ENCODE results near the gene ZNF497. TPM values are rescaled to one million over a fixed set of nuclear protein-coding genes. Genes with fewer than 3 reads are reported as not detected.
"Not testable (repeated sequence)": the region's sequence is repeated elsewhere in the genome, so short reads cannot be mapped to it uniquely, and the experiment has no call there.

The ZNF497 gene
- total RNA-seq, 2 experiments from 2014 or later, result 0.28 to 0.55 TPM

DNA sequence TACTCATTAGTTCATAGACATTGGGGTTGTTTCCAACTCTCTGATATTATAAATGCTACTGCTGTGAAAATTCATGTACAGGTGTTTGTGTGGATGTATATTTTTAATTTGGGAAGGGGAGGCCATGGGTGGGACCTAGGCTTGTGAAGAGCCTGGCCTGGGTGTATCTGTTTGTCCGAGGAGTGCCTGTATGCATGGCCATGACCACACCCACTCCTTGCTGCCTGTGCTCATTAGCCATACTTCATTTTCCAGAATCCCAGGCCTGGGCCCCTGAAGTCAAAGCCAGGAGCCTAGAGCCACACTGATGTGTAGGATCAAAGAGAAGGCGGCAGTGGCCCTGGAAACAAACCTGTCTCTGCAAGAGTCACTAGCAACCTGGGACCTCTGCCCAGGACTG is 47.0 kb downstream of the ZNF497 start:
- Mint-ChIP-seq H3K4me3 (no peak overlapping the region), H3K27ac (no peak overlapping the region), H3K4me1 (ENCODE audit: low read depth) (peaks cover 3% of the 10 kb centered on the region), H3K27me3 (no peaks in the 10 kb centered on the region), H3K36me3 (ENCODE audit: low read depth) (peaks cover 59% of the 10 kb centered on the region), H3K9me3 (no peaks in the 10 kb centered on the region)
- Histone ChIP-seq H3K27ac (ENCODE audit: low read depth in 1 of 2, low read length in 2 of 2) (no peak overlapping the region), H3K36me3 (ENCODE audit: insufficient read depth, low read length) (peaks cover 48% of the 10 kb centered on the region), H3K4me3 (ENCODE audit: low read length) (no peak overlapping the region), H3K27me3 (ENCODE audit: control insufficient read depth in 1 of 2, insufficient read depth in 2 of 2, low read length in 2 of 2) (no peaks in the 10 kb centered on the region), H3K9me3 (ENCODE audit: control insufficient read depth in 1 of 2, insufficient read depth in 1 of 2, low read length in 2 of 2) (peaks cover 0 to 12% of the 10 kb centered on the region in 2 experiments), H3K4me1 (ENCODE audit: insufficient read depth, low read length) (no peaks in the 10 kb centered on the region)
- POLR2A ChIA-PET, result no interaction called here
- DNase-seq (no peak), ATAC-seq (ENCODE audit: poor library complexity) (no peak)
- intact Hi-C loops (cut with DNase I, micrococcal nuclease), result no loop called here
- CTCF ChIA-PET, result no interaction called here
- TF ChIP-seq, protein P1, sequence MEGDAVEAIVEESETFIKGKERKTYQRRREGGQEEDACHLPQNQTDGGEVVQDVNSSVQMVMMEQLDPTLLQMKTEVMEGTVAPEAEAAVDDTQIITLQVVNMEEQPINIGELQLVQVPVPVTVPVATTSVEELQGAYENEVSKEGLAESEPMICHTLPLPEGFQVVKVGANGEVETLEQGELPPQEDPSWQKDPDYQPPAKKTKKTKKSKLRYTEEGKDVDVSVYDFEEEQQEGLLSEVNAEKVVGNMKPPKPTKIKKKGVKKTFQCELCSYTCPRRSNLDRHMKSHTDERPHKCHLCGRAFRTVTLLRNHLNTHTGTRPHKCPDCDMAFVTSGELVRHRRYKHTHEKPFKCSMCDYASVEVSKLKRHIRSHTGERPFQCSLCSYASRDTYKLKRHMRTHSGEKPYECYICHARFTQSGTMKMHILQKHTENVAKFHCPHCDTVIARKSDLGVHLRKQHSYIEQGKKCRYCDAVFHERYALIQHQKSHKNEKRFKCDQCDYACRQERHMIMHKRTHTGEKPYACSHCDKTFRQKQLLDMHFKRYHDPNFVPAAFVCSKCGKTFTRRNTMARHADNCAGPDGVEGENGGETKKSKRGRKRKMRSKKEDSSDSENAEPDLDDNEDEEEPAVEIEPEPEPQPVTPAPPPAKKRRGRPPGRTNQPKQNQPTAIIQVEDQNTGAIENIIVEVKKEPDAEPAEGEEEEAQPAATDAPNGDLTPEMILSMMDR (IDR thresholded peaks at IDR 0.05), result no peak

DNA sequence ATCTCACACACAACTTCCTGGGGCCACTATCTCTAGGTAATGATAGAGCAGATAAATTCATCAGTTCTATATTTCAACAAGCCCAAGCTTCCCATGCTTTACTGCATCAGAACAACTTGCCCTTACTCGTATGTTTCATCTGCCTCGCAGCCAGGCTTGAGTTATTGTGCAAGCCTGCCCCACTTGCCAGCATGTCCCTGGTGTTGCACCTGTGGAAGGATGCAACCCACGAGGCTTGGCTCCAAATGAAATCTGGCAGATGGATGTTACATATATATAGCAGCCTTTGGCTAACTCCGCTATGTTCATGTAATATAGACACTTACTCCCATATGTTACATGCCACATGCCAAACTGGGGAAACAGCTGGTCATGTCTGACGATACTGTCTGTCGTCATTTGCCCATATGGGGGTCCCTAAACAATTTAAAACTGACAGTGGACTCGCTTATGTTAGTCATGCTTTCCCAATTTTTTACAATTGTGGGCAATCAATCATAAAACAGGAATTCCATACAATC is 51.1 kb downstream of the ZNF497 start:
- peaks cover 83% of the 10 kb centered on the region for H3K36me3 ChIP-seq (ENCODE audit: insufficient read depth, low read length)
- DNase-seq (no peak), ATAC-seq (ENCODE audit: poor library complexity) (no peak)
- no peaks in the 10 kb centered on the region for H3K9me3 Mint-ChIP-seq
- H3K4me3 ChIP-seq (ENCODE audit: low read length), result no peak overlapping the region
- ChIA-PET POLR2A (no interaction called here), CTCF (no interaction called here)
- no peaks in the 10 kb centered on the region for H3K27me3 ChIP-seq (ENCODE audit: control insufficient read depth in 1 of 2, insufficient read depth in 2 of 2, low read length in 2 of 2)
- peak overlapping the region; percentile 6 for H3K4me3 Mint-ChIP-seq
- peaks cover 39% of the 10 kb centered on the region for H3K4me1 Mint-ChIP-seq (ENCODE audit: low read depth)
- H3K36me3 Mint-ChIP-seq (ENCODE audit: low read depth), result peaks cover 98% of the 10 kb centered on the region
- no peaks in the 10 kb centered on the region for H3K27me3 Mint-ChIP-seq
- H3K4me1 ChIP-seq (ENCODE audit: insufficient read depth, low read length), result peaks cover 7% of the 10 kb centered on the region
- TF ChIP-seq, protein P1 (IDR thresholded peaks at IDR 0.05), result no peak
- no peak overlapping the region for H3K27ac ChIP-seq (ENCODE audit: low read depth in 1 of 2, low read length in 2 of 2)
- intact Hi-C loops (cut with DNase I, micrococcal nuclease), result no loop called here
- H3K27ac Mint-ChIP-seq, result no peak overlapping the region
- H3K9me3 ChIP-seq (ENCODE audit: control insufficient read depth in 1 of 2, insufficient read depth in 1 of 2, low read length in 2 of 2), result peaks cover 0 to 9% of the 10 kb centered on the region in 2 experiments

DNA sequence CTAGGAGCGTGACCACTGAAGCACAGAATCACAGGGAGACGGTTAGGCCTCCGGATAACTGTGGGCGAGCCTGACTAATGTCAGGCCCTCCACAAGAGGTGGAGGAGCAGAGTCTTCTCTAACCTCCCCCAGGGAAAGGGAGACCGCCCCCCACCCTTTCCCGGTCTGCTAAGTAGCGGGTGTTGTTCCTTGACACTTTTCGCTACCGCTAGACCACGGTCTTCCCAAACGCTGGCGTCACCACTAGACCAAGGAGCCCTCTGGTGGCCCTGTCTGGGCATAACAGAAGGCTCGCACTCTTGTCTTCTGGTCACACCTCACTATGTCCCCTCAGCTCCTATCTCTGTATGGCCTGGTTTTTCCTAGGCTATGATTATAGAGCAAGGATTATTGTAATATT is 51.9 kb downstream of the ZNF497 start:
- H3K4me3 Mint-ChIP-seq; H3K9me3 Mint-ChIP-seq; ATAC-seq (ENCODE audit: poor library complexity); intact Hi-C loops (cut with DNase I, micrococcal nuclease); H3K4me3 ChIP-seq (ENCODE audit: low read length); CTCF ChIA-PET; H3K9me3 ChIP-seq (ENCODE audit: control insufficient read depth in 1 of 2, insufficient read depth in 1 of 2, low read length in 2 of 2); H3K27ac ChIP-seq (ENCODE audit: low read depth in 1 of 2, low read length in 2 of 2); POLR2A ChIA-PET; H3K27ac Mint-ChIP-seq; H3K27me3 ChIP-seq (ENCODE audit: control insufficient read depth in 1 of 2, insufficient read depth in 2 of 2, low read length in 2 of 2); H3K27me3 Mint-ChIP-seq: not testable (repeated sequence)
- Mint-ChIP-seq H3K4me1 (ENCODE audit: low read depth) (peaks cover 46% of the 10 kb centered on the region), H3K36me3 (ENCODE audit: low read depth) (peaks cover 98% of the 10 kb centered on the region)
- peak in 3 of 14 experiments; percentile 6 to 31 (median 7) for DNase-seq
- peaks cover 80% of the 10 kb centered on the region for H3K36me3 ChIP-seq (ENCODE audit: insufficient read depth, low read length)
- H3K4me1 ChIP-seq (ENCODE audit: insufficient read depth, low read length), result peaks cover 14% of the 10 kb centered on the region

DNA sequence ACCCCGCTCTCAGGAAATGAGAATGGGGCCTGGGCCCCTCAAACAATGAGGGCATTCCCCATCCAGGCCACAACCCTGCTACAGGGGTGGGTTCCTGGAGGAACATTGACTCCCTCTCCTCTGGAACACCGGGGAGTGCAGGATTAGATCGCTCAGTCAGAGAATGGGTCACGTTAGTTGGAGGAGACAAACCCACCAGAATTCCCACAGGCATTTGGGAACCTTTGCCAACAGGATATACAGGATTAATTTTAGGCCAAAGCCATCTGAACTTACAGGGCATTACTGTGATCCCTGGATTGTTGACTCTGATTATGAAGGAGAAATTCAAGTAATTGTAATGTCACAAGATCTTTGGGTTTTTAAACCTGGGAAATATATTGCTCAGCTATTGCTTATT is 54.8 kb downstream of the ZNF497 start:
- H3K27me3 Mint-ChIP-seq, result no peaks in the 10 kb centered on the region
- CTCF ChIA-PET, result no interaction called here
- peaks cover 92% of the 10 kb centered on the region for H3K36me3 Mint-ChIP-seq (ENCODE audit: low read depth)
- intact Hi-C loops (cut with DNase I, micrococcal nuclease), result loop anchor here in 1 of 2 experiments (2.0 to 5.0 kb wide), 3 partner anchors 125 to 210 kb away; partner anchors contain the start of genes ZBTB45, ZNF274 and ZNF324B
- Histone ChIP-seq H3K36me3 (ENCODE audit: insufficient read depth, low read length) (peaks cover 54% of the 10 kb centered on the region), H3K9me3 (ENCODE audit: control insufficient read depth in 1 of 2, insufficient read depth in 1 of 2, low read length in 2 of 2) (no peaks in the 10 kb centered on the region), H3K4me3 (ENCODE audit: low read length) (no peak overlapping the region), H3K27ac (ENCODE audit: low read depth in 1 of 2, low read length in 2 of 2) (no peak overlapping the region), H3K4me1 (ENCODE audit: insufficient read depth, low read length) (peaks cover 21% of the 10 kb centered on the region), H3K27me3 (ENCODE audit: control insufficient read depth in 1 of 2, insufficient read depth in 2 of 2, low read length in 2 of 2) (no peaks in the 10 kb centered on the region)
- ATAC-seq (ENCODE audit: poor library complexity), result no peak
- H3K9me3 Mint-ChIP-seq, result no peaks in the 10 kb centered on the region
- DNase-seq, result no peak
- peak overlapping the region; percentile 62 for H3K4me3 Mint-ChIP-seq
- POLR2A ChIA-PET, result interaction anchor here (1.2 to 1.7 kb wide), 3 partner anchors 29 to 124 kb away, joined by 3 to 5 read pairs (median 4); partner anchors contain the start of genes ZNF274 and ZNF8
- no peak overlapping the region for H3K27ac Mint-ChIP-seq
- TF ChIP-seq, protein P1 (IDR thresholded peaks at IDR 0.05), result no peak
- H3K4me1 Mint-ChIP-seq (ENCODE audit: low read depth), result peaks cover 58% of the 10 kb centered on the region
